Limb (tissue), 2 donors: ENCODE measurements around the gene IL20.

ENCODE experiments used
- DNase-seq, 2 donors: peaks; one replicate each; pipeline ENCODE4 v3.0.0-alpha.2; 2016; ENCODE audit errors: extremely low spot score in 2 of 2

IL20 gene

GRCh38 chr1:206878456-206878855, 13.0 kb downstream of the IL20 start:
- DNase-seq, result no peak

DNA sequence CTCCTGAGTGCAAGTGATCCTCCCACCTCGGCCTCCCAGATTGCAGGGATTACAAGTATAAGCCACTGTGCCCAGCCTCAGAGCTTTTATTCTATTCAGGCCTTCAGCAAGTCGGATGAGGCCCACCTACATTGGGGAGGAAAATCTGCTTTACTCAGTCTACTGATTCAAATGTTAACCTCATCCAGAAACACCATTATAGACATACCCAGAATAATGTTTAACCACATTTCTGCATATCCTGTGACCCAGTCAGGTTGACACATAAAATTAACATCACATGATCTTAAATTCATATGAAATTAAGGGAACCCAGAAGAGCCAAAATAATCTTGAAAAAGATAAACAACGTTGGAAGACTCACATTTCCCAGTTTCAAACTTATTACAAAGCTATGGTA, 14.9 kb downstream of the IL20 start:
- no peak for DNase-seq

DNA sequence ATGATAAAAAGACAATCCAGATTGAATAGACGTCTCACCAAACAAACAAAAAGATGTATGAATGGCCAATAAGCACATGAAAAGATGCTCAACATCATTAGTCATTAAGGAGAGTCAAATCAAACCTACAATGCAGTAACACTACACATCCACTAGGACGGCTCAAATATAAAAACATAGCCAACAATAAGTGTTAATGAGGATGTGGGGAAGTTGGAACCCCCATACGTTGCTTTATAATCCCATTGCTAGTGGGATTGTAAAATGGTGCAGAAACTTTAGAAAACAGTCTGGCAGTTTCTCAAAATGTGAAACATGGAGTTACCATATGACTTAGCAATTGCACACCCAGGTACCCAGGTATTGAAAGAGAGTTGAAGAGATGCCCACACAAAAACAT, 17.1 kb downstream of the IL20 start:
- no peak for DNase-seq

GRCh38 chr1:206883160-206883559, 17.7 kb downstream of the IL20 start:
- no peak for DNase-seq

GRCh38 chr1:206883876-206884275, 18.5 kb downstream of the IL20 start:
- no peak for DNase-seq

- DNase-seq, result no peak
These were observed 20.1 kb downstream of the IL20 start for GRCh38 chr1:206885341-206886060.

DNA sequence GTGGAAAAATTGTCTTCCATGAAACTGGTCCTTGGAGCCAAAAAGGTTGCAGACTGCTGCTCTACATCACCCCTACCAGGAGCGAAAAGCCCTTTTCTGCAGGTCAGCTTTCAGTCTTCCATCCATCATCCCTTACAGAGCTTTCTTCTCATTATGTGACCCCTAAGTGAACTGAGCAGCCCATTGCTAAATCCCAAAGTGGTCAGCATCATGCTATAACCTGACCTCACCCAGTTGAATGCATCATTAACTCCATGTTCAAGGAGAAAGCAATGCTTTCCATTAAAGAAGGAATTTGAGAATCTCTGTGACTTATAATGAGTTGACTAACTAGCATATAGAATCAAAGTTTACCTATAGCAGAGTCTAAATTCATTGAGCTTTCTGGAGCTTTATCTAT, 21.4 kb downstream of the IL20 start:
- no peak for DNase-seq

- DNase-seq, result no peak
These were observed 22.3 kb downstream of the IL20 start for GRCh38 chr1:206887701-206888100.

GRCh38 chr1:206890125-206891060, 25.0 kb downstream of the IL20 start:
- no peak for DNase-seq

- DNase-seq, result no peak
These were observed 26.0 kb downstream of the IL20 start for GRCh38 chr1:206891412-206891811.

GRCh38 chr1:206892351-206892984, 27.0 kb downstream of the IL20 start:
- DNase-seq, result no peak

GRCh38 chr1:206893380-206893779, 28.0 kb downstream of the IL20 start:
- no peak for DNase-seq

DNA sequence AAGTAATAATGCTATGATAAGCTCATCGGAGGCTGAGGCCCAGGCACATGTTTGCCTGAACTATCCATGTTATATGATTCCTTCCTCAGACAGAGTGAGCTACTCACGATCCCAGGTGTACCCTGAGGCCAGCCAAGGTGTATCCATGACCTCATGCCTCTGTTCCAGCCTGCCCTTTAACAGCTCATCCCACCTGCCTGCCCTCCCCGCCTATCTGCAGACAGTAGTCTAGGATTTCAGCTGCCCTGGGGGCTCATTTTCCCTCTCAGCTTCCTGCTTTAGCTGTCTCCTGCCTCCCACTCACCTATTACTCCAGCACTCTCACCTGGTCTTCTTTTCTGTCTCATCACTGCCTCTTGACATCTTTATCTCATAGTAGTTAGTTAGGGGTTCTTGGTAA, 29.9 kb downstream of the IL20 start:
- no peak for DNase-seq

DNA sequence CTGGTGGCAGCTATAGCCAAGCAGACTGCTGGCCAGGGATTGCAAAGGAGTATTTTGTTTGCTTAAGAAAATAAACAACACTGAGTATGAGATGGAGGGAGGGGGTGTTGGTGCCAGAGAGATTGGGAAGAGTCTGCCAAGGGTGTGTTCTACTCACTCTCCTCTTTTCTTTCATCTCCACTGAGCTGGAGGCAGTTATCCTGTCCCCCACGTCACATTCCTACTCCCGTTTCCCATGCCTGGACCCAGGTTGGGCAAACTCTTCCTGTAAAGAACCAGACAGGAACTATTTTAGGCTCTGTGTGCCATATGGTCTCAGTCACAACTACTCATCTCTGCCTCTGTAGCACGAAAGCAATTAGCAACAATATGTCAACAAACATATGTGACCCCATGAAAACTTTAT, 30.4 kb downstream of the IL20 start:
- no peak for DNase-seq

DNA sequence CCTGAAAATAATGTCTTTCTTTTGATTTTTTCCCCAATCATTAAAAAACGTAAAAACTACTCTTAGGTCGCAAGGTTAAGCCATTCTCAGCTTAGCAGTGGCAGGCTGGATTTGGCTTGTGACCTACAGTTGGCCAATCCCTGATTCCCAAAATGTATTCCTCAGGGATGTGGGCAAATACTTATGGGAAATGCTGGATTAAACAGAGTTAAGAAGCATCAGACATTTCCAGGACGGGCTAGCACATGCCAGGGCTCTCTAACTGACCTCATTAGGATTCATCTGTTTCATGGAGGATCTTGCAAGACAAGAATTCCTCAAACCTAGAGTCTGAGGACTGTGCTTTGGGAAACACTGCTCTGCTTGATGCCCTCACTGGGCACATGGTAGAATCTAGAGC, 30.8 kb downstream of the IL20 start:
- no peak for DNase-seq

GRCh38 chr1:206897175-206897574, 31.8 kb downstream of the IL20 start, which contains the start of gene IL24:
Gene IL24, plus strand, starts transcription at chr1:206897443. Its CDS starts 390 bp downstream, at chr1:206897833.
- no peak for DNase-seq

- DNase-seq, result no peak
These were observed 32.9 kb downstream of the IL20 start for GRCh38 chr1:206898089-206898914.

DNA sequence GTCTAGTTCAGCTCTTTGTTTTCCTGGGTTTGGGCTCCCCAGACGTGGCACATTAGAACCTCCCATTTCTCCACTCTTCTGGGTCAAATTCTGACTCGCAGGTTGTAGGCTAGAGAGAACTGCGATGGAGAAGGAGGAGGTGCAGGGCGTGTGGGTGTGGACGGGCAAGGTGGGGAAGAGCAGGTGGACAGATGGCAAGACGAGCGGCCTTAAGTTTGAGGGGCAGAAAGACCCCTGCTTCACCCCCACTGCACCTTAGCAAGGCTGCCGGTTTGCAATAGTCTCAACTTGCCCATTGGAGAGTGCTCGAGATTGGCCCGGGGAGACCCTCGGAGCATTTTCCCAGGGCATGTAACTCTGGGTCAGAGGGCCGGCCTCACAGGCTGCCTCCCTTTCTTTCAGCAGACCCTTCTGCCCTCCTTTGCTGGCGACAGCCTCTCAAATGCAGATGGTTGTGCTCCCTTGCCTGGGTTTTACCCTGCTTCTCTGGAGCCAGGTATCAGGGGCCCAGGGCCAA, 33.5 kb downstream of the IL20 start:
- no peak for DNase-seq

GRCh38 chr1:206899717-206900116, 34.3 kb downstream of the IL20 start:
- no peak for DNase-seq

- DNase-seq, result no peak
These were observed 34.7 kb downstream of the IL20 start for GRCh38 chr1:206900149-206900548.

- no peak for DNase-seq
These were observed 36.5 kb downstream of the IL20 start for GRCh38 chr1:206901944-206902343.
